Right lobe of liver (tissue), 6 donors: ENCODE data around the gene CDR2L. TPM values are rescaled to one million over a fixed set of nuclear protein-coding genes. Genes with fewer than 3 reads are reported as not detected.

ENCODE experiments used
- ATAC-seq, 4 donors: fragments of 200-7000 bp; cut with Tn5 transposase; one replicate each; pipeline ENCODE4 v1.9.1; 2020; ENCODE audit warnings: mild to moderate bottlenecking in 4 of 4, moderate library complexity in 4 of 4
- DNase-seq, 3 donors: peaks; one replicate each; pipeline ENCODE4 v3.0.0-alpha.2; 2020
- H3K27ac ChIP-seq, 3 donors: fragments of 200-600 bp; one replicate each; pipeline ENCODE4 v1.8.0; 2022
- H3K27me3 ChIP-seq, 2 donors: fragments of 200-600 bp; one replicate each; pipeline ENCODE4 v1.8.0; 2022
- H3K36me3 ChIP-seq, 4 donors: fragments of 200-600 bp; sonication (generic) in 1 of 4; one replicate each; pipeline versions ENCODE4 v1.5.1 to v1.8.0; 2017 to 2022; ENCODE audit warnings: control low read depth in 1 of 4
- H3K4me1 ChIP-seq, 4 donors: fragments of 200-600 bp; sonication (generic) in 1 of 4; one replicate each; pipeline versions ENCODE4 v1.5.1 to v1.8.0; 2017 to 2022; ENCODE audit warnings: control low read depth in 1 of 4
- H3K4me3 ChIP-seq, 3 donors: fragments of 200-600 bp; one replicate each; pipeline ENCODE4 v1.8.0; 2022
- H3K9me3 ChIP-seq, 4 donors: fragments of 200-600 bp; sonication (generic) in 1 of 4; one replicate each; pipeline versions ENCODE4 v1.5.1 to v1.8.0; 2017 to 2022; ENCODE audit warnings: control low read depth in 1 of 4
- CTCF ChIP-seq, 4 donors: fragments of 200-600 bp in 3 of 4; fragments of 450-650 bp in 1 of 4; IDR thresholded peaks; one replicate each; pipeline versions ENCODE4 v1.5.1 to v1.8.0; 2016 to 2022; ENCODE audit warnings: antibody characterized with exemption in 4 of 4, mild to moderate bottlenecking in 2 of 4
- POLR2A ChIP-seq: fragments of 450-650 bp; IDR thresholded peaks from one replicate; pipeline ENCODE4 v1.6.1; 2017; ENCODE audit warnings: antibody characterized with exemption, mild to moderate bottlenecking
- WGBS: methylation state at CpG from one replicate; pipeline ENCODE4 v1.1.6; 2018; ENCODE audit warnings: low coverage, low lambda C conversion rate; ENCODE audit not compliant: insufficient coverage; ENCODE audit errors: missing lambda C conversion rate; 5-methylcytosine and 5-hydroxymethylcytosine counted together
- intact Hi-C, 2 donors: fragments of 100-400 bp; cut with DNase I; formaldehyde crosslinking; loops; one replicate each; pipeline versions ENCODE4 v1.11.2 to v1.14.1; 2022
- total RNA-seq, 6 experiments: library from RNA; depleted of rRNA in 2 of 6; stranded (reverse); fragments of >200 nt in 2 of 6; fragmentation: NEBNext Ultra II Directional in 3 of 6; extraction: Animal tissue kit (Norgen Biotek cat#: 25700) in 3 of 6; gene quantifications; one replicate each; pipeline versions ENCODE4 v1.1.0 to v1.2.4, GENCODE V29; 2016 to 2023
- donor health status: DM: no; HTN: yes; CAD: no.
- donor health status: DM: no; HTN: no; CAD: no.
- donor health status: DM: no; HTN: no; CAD: no.
- donor health status: DM: no; HTN: yes; CAD: no.
- donor health status: DM: no; HTN: yes; CAD: no.

CDR2L gene
- total RNA-seq, 6 experiments from 2014 or later: 0.64 to 2.3 (median 1.4) TPM

GRCh38 chr17:74952431-74953133 is 34.9 kb upstream of the CDR2L start:
- no peak overlapping the region for H3K27ac ChIP-seq
- H3K4me3 ChIP-seq: no peak overlapping the region
- H3K4me1 ChIP-seq: no peaks in the 10 kb centered on the region
- 53% methylated on average over 12 of the region's 24 CpGs for WGBS
- H3K27me3 ChIP-seq: no peaks in the 10 kb centered on the region
- intact Hi-C loops: no loop called here
- ATAC-seq (no peak), DNase-seq (no peak)
- H3K36me3 ChIP-seq: no peaks in the 10 kb centered on the region
- no peaks in the 10 kb centered on the region for H3K9me3 ChIP-seq
- no peak for TF ChIP-seq CTCF (IDR thresholded peaks at IDR 0.05)
- TF ChIP-seq POLR2A: no peak

GRCh38 chr17:74953134-74953687 is 34.2 kb upstream of the CDR2L start:
- ATAC-seq (no peak), DNase-seq (no peak)
- Histone ChIP-seq H3K4me3 (no peak overlapping the region), H3K36me3 (no peaks in the 10 kb centered on the region), H3K27me3 (no peaks in the 10 kb centered on the region), H3K27ac (no peak overlapping the region), H3K9me3 (no peaks in the 10 kb centered on the region), H3K4me1 (no peaks in the 10 kb centered on the region)
- TF ChIP-seq CTCF (IDR thresholded peaks at IDR 0.05) (no peak), POLR2A (no peak)
- WGBS: no CpG with 5 or more reads among the region's 11 CpGs
- intact Hi-C loops: no loop called here

GRCh38 chr17:74954115-74954514 is 33.3 kb upstream of the CDR2L start:
- no CpG with 5 or more reads among the region's 15 CpGs for WGBS
- Histone ChIP-seq H3K9me3 (no peaks in the 10 kb centered on the region), H3K27me3 (no peaks in the 10 kb centered on the region), H3K36me3 (no peaks in the 10 kb centered on the region), H3K27ac (no peak overlapping the region), H3K4me1 (no peaks in the 10 kb centered on the region), H3K4me3 (no peak overlapping the region)
- TF ChIP-seq CTCF (IDR thresholded peaks at IDR 0.05) (no peak), POLR2A (no peak)
- DNase-seq: no peak
- intact Hi-C loops: no loop called here
- no peak for ATAC-seq

- DNase-seq (no peak), ATAC-seq (no peak)
- no peak overlapping the region for H3K27ac ChIP-seq
- intact Hi-C loops: loop anchor here in 1 of 2 donors (5.0 kb wide), 1 partner anchor 33 kb away; the partner anchor contains the start of genes OTOP2 and USH1G
- H3K36me3 ChIP-seq: no peaks in the 10 kb centered on the region
- H3K4me3 ChIP-seq: no peak overlapping the region
- WGBS: 67% methylated on average over 10 of the region's 13 CpGs
- no peaks in the 10 kb centered on the region for H3K27me3 ChIP-seq
- TF ChIP-seq POLR2A: no peak
- TF ChIP-seq CTCF (IDR thresholded peaks at IDR 0.05): no peak
- no peaks in the 10 kb centered on the region for H3K9me3 ChIP-seq
- H3K4me1 ChIP-seq: no peaks in the 10 kb centered on the region
These were observed 32.6 kb upstream of the CDR2L start for GRCh38 chr17:74954665-74955421.
